ENCODE measurements around the gene ATP2C1. TPM values are rescaled to one million over a fixed set of nuclear protein-coding genes. Genes with fewer than 3 reads are reported as not detected.
"Not testable (repeated sequence)": the region's sequence is repeated elsewhere in the genome, so short reads cannot be mapped to it uniquely, and the experiment has no call there.

The ATP2C1 gene
- 10 to 100 TPM; 64.0 to 65.7 TPM for total RNA-seq

- CTCF ChIA-PET, result interaction anchor here (0.8 to 3.5 kb wide), 18 partner anchors 10 to 193 kb away, joined by 3 to 22 read pairs (median 5); partner anchors contain the start of genes ASTE1, NEK11 and PIK3R4
- ATAC-seq (peak; percentile 91), DNase-seq (peak; percentile 95)
- Mint-ChIP-seq H3K27me3 (no peaks in the 10 kb centered on the region), H3K4me3 (peak within 1 kb of the TSS; percentile 96), H3K27ac (peak within 1 kb of the TSS; percentile 99), H3K9me3 (ENCODE audit: low read depth) (no peaks in the 10 kb centered on the region), H3K4me1 (peaks cover 34% of the 10 kb centered on the region), H3K36me3 (no peaks in the 10 kb centered on the region)
These were observed at the start of gene ATP2C1 for GRCh38 chr3:130893376-130894129. Gene ATP2C1, plus strand, starts transcription at chr3:130894084. Its CDS starts 686 bp downstream, at chr3:130894770.

GRCh38 chr3:130844462-130844861, 49.4 kb upstream of the ATP2C1 start:
- Mint-ChIP-seq H3K9me3 (ENCODE audit: low read depth) (no peaks in the 10 kb centered on the region), H3K27me3 (no peaks in the 10 kb centered on the region), H3K4me1 (peaks cover 6% of the 10 kb centered on the region), H3K4me3 (no peak overlapping the region), H3K27ac (no peak overlapping the region), H3K36me3 (no peaks in the 10 kb centered on the region)
- ATAC-seq (no peak), DNase-seq (no peak)
- CTCF ChIA-PET, result no interaction called here

GRCh38 chr3:130846181-130846580, 47.7 kb upstream of the ATP2C1 start:
- ATAC-seq, result no peak
- CTCF ChIA-PET, result no interaction called here

GRCh38 chr3:130849091-130849552, 44.8 kb upstream of the ATP2C1 start:
- peaks cover 28% of the 10 kb centered on the region for H3K4me1 Mint-ChIP-seq
- peaks cover 18% of the 10 kb centered on the region for H3K27me3 Mint-ChIP-seq
- ATAC-seq (no peak), DNase-seq (no peak)
- H3K9me3 Mint-ChIP-seq (ENCODE audit: low read depth), result no peaks in the 10 kb centered on the region
- no peak overlapping the region for H3K27ac Mint-ChIP-seq
- peaks cover 2% of the 10 kb centered on the region for H3K36me3 Mint-ChIP-seq
- CTCF ChIA-PET, result interaction anchor here (2.5 kb wide), 1 partner anchor 45 kb away, joined by 9 read pairs; the partner anchor contains the start of gene ATP2C1
- no peak overlapping the region for H3K4me3 Mint-ChIP-seq

More at GRCh38 chr3:130846181-130846580, 47.7 kb upstream of the ATP2C1 start:
- Mint-ChIP-seq H3K4me1 (peaks cover 20% of the 10 kb centered on the region), H3K27ac (no peak overlapping the region), H3K4me3 (no peak overlapping the region), H3K27me3 (peaks cover 5% of the 10 kb centered on the region), H3K36me3 (no peaks in the 10 kb centered on the region), H3K9me3 (ENCODE audit: low read depth) (no peaks in the 10 kb centered on the region)
- no peak for DNase-seq

GRCh38 chr3:130850044-130850797, 43.7 kb upstream of the ATP2C1 start:
- DNase-seq (peak; percentile 74), ATAC-seq (peak; percentile 89)
- CTCF ChIA-PET, result interaction anchor here (1.0 to 2.5 kb wide), 3 partner anchors 10 to 92 kb away, joined by 3 to 9 read pairs (median 3); partner anchors contain the start of gene ATP2C1
- H3K27ac Mint-ChIP-seq, result peak overlapping the region; percentile 69
- no peaks in the 10 kb centered on the region for H3K9me3 Mint-ChIP-seq (ENCODE audit: low read depth)
- H3K4me3 Mint-ChIP-seq, result peak overlapping the region; percentile 40
- peaks cover 28% of the 10 kb centered on the region for H3K4me1 Mint-ChIP-seq
- H3K36me3 Mint-ChIP-seq, result peaks cover 2% of the 10 kb centered on the region
- peaks cover 25% of the 10 kb centered on the region for H3K27me3 Mint-ChIP-seq

GRCh38 chr3:130850843-130851242, 43.0 kb upstream of the ATP2C1 start:
- peak overlapping the region; percentile 40 for H3K4me3 Mint-ChIP-seq
- peaks cover 2% of the 10 kb centered on the region for H3K36me3 Mint-ChIP-seq
- no peak overlapping the region for H3K27ac Mint-ChIP-seq
- ATAC-seq, result no peak
- H3K27me3 Mint-ChIP-seq, result peaks cover 28% of the 10 kb centered on the region
- peaks cover 28% of the 10 kb centered on the region for H3K4me1 Mint-ChIP-seq
- DNase-seq, result no peak
- CTCF ChIA-PET, result interaction anchor here (1.0 to 2.5 kb wide), 3 partner anchors 11 to 92 kb away, joined by 3 to 9 read pairs (median 3); partner anchors contain the start of gene ATP2C1
- H3K9me3 Mint-ChIP-seq (ENCODE audit: low read depth), result no peaks in the 10 kb centered on the region

GRCh38 chr3:130851277-130851676, 42.6 kb upstream of the ATP2C1 start:
- H3K4me3 Mint-ChIP-seq, result no peak overlapping the region
- DNase-seq, result no peak
- H3K36me3 Mint-ChIP-seq, result peaks cover 2% of the 10 kb centered on the region
- CTCF ChIA-PET, result interaction anchor here (1.1 to 2.5 kb wide), 2 partner anchors 42 to 93 kb away, joined by 3 to 9 read pairs; partner anchors contain the start of gene ATP2C1
- peaks cover 28% of the 10 kb centered on the region for H3K4me1 Mint-ChIP-seq
- ATAC-seq, result no peak
- peaks cover 30% of the 10 kb centered on the region for H3K27me3 Mint-ChIP-seq
- no peaks in the 10 kb centered on the region for H3K9me3 Mint-ChIP-seq (ENCODE audit: low read depth)
- no peak overlapping the region for H3K27ac Mint-ChIP-seq

- CTCF ChIA-PET, result no interaction called here
- H3K27ac Mint-ChIP-seq, result no peak overlapping the region
- ATAC-seq (no peak), DNase-seq (no peak)
- peaks cover 44% of the 10 kb centered on the region for H3K27me3 Mint-ChIP-seq
- peaks cover 6% of the 10 kb centered on the region for H3K36me3 Mint-ChIP-seq
- H3K4me1 Mint-ChIP-seq, result peaks cover 31% of the 10 kb centered on the region
- H3K4me3 Mint-ChIP-seq, result no peak overlapping the region
- no peaks in the 10 kb centered on the region for H3K9me3 Mint-ChIP-seq (ENCODE audit: low read depth)
These were observed 40.3 kb upstream of the ATP2C1 start for GRCh38 chr3:130853581-130853980.

GRCh38 chr3:130854208-130854864, 39.5 kb upstream of the ATP2C1 start:
- H3K4me3 Mint-ChIP-seq, result no peak overlapping the region
- H3K27me3 Mint-ChIP-seq, result peaks cover 51% of the 10 kb centered on the region
- peaks cover 27% of the 10 kb centered on the region for H3K4me1 Mint-ChIP-seq
- no peaks in the 10 kb centered on the region for H3K9me3 Mint-ChIP-seq (ENCODE audit: low read depth)
- ATAC-seq (no peak), DNase-seq (no peak)
- H3K36me3 Mint-ChIP-seq, result peaks cover 6% of the 10 kb centered on the region
- H3K27ac Mint-ChIP-seq, result no peak overlapping the region
- CTCF ChIA-PET, result no interaction called here

GRCh38 chr3:130857336-130858026, 36.4 kb upstream of the ATP2C1 start:
- CTCF ChIA-PET, result interaction anchor here (2.0 kb wide), 1 partner anchor 36 kb away, joined by 5 read pairs; the partner anchor contains the start of gene ATP2C1
- ATAC-seq (no peak), DNase-seq (no peak)
- Mint-ChIP-seq H3K36me3 (peaks cover 4% of the 10 kb centered on the region), H3K27ac (no peak overlapping the region), H3K27me3 (peaks cover 55% of the 10 kb centered on the region), H3K9me3 (ENCODE audit: low read depth) (no peaks in the 10 kb centered on the region), H3K4me1 (peaks cover 3% of the 10 kb centered on the region), H3K4me3 (no peak overlapping the region)

GRCh38 chr3:130862130-130862529, 31.8 kb upstream of the ATP2C1 start:
- H3K27ac Mint-ChIP-seq; DNase-seq; H3K4me1 Mint-ChIP-seq; H3K4me3 Mint-ChIP-seq; H3K36me3 Mint-ChIP-seq; ATAC-seq; CTCF ChIA-PET; H3K9me3 Mint-ChIP-seq (ENCODE audit: low read depth): not testable (repeated sequence)
- peaks cover 34% of the 10 kb centered on the region for H3K27me3 Mint-ChIP-seq

GRCh38 chr3:130865489-130865888, 28.4 kb upstream of the ATP2C1 start:
- Mint-ChIP-seq H3K27me3 (peaks cover 9% of the 10 kb centered on the region), H3K4me1 (no peaks in the 10 kb centered on the region), H3K4me3 (no peak overlapping the region), H3K9me3 (ENCODE audit: low read depth) (no peaks in the 10 kb centered on the region), H3K27ac (no peak overlapping the region), H3K36me3 (no peaks in the 10 kb centered on the region)
- no peak for DNase-seq
- ATAC-seq, result no peak
- CTCF ChIA-PET, result no interaction called here
